Neuronal stem cell (in vitro differentiated cells): ENCODE results near the gene RNF167.

Experiments used
- DNase-seq: peaks from one replicate; pipeline ENCODE4 v3.0.0-alpha.2; 2013; ENCODE audit warnings: low spot score
- H2AFZ ChIP-seq: one replicate; pipeline ENCODE4 v1.6.1; 2013; ENCODE audit warnings: mild to moderate bottlenecking, low read length, inconsistent platforms
- H2AK5ac ChIP-seq: 2 replicates; pipeline ENCODE4 v1.6.1; 2013; ENCODE audit warnings: low read depth, mild to moderate bottlenecking, inconsistent platforms, low read length, moderate library complexity, mixed read lengths
- H2BK120ac ChIP-seq: 2 replicates; pipeline ENCODE4 v1.6.1; 2013; ENCODE audit warnings: low read depth, mild to moderate bottlenecking, inconsistent platforms, low read length, moderate library complexity, mixed read lengths
- H2BK12ac ChIP-seq: one replicate; pipeline ENCODE4 v1.6.1; 2013; ENCODE audit warnings: low read length, inconsistent platforms
- H2BK15ac ChIP-seq: 2 replicates; pipeline ENCODE4 v1.6.1; 2013; ENCODE audit warnings: mild to moderate bottlenecking, low read length, inconsistent platforms, mixed read lengths
- H2BK5ac ChIP-seq: one replicate; pipeline ENCODE4 v1.6.1; 2013; ENCODE audit warnings: inconsistent platforms, mild to moderate bottlenecking, low read length, moderate library complexity
- H3K14ac ChIP-seq: one replicate; pipeline ENCODE4 v1.6.1; 2013; ENCODE audit warnings: low read length, inconsistent platforms
- H3K18ac ChIP-seq: 2 replicates; pipeline ENCODE4 v1.6.1; 2013; ENCODE audit warnings: low read length, inconsistent platforms
- H3K23ac ChIP-seq: 2 replicates; pipeline ENCODE4 v1.6.1; 2013; ENCODE audit warnings: low read depth, mild to moderate bottlenecking, mixed read lengths, low read length, inconsistent platforms; ENCODE audit not compliant: poor library complexity
- H3K27ac ChIP-seq: replicated peaks from 3 replicates; pipeline ENCODE4 v1.5.1; 2013; ENCODE audit warnings: low read length, inconsistent platforms
- H3K27me3 ChIP-seq, 3 experiments: 2 replicates each; pipeline ENCODE4 v1.6.1; 2013; ENCODE audit warnings: low read length in 3 of 3, mild to moderate bottlenecking in 2 of 3, inconsistent platforms in 1 of 3, low read depth in 1 of 3, mixed read lengths in 1 of 3, moderate library complexity in 1 of 3; ENCODE audit not compliant: control insufficient read depth in 3 of 3, insufficient read depth in 3 of 3
- H3K36me3 ChIP-seq, 2 donors: replicated peaks in 1 of 2; 2 replicates each; pipeline ENCODE4 v1.6.1; 2013; ENCODE audit warnings: low read length in 2 of 2; ENCODE audit not compliant: control insufficient read depth in 2 of 2, insufficient read depth in 2 of 2
- H3K4ac ChIP-seq: 2 replicates; pipeline ENCODE4 v1.6.1; 2013; ENCODE audit warnings: inconsistent platforms, mild to moderate bottlenecking, low read length, moderate library complexity
- H3K4me1 ChIP-seq, 2 donors: 1 replicate in 1 of 2; 2 replicates in 1 of 2; pipeline ENCODE4 v1.6.1; 2013; ENCODE audit warnings: low read length in 2 of 2, low read depth in 1 of 2; ENCODE audit not compliant: control insufficient read depth in 2 of 2, insufficient read depth in 1 of 2
- H3K4me2 ChIP-seq: one replicate; pipeline ENCODE4 v1.6.1; 2013; ENCODE audit warnings: mild to moderate bottlenecking, low read length, inconsistent platforms; ENCODE audit not compliant: insufficient read depth, poor library complexity, severe bottlenecking
- H3K4me3 ChIP-seq, 2 donors: 2 replicates each; pipeline ENCODE4 v1.5.1; 2013; ENCODE audit warnings: low read length in 2 of 2, mild to moderate bottlenecking in 2 of 2, inconsistent platforms in 1 of 2, moderate library complexity in 1 of 2
- H3K79me1 ChIP-seq: one replicate; pipeline ENCODE4 v1.6.1; 2013; ENCODE audit warnings: low read depth, mild to moderate bottlenecking, inconsistent platforms, low read length, moderate library complexity
- H3K9ac ChIP-seq: one replicate; pipeline ENCODE4 v1.6.1; 2013; ENCODE audit warnings: mild to moderate bottlenecking, low read depth, low read length, inconsistent platforms; ENCODE audit not compliant: poor library complexity
- H3K9me3 ChIP-seq, 2 donors: replicated peaks in 1 of 2; 2 replicates each; pipeline versions ENCODE3 to v1.6.1; 2013; ENCODE audit warnings: low read length in 2 of 2, mild to moderate bottlenecking in 2 of 2, inconsistent platforms in 1 of 2, low read depth in 1 of 2, mixed read lengths in 1 of 2, moderate library complexity in 1 of 2; ENCODE audit not compliant: control insufficient read depth in 2 of 2, insufficient read depth in 1 of 2
- H4K8ac ChIP-seq: one replicate; pipeline ENCODE4 v1.6.1; 2013; ENCODE audit warnings: low read depth, mild to moderate bottlenecking, inconsistent platforms, low read length, moderate library complexity
- H4K91ac ChIP-seq: one replicate; pipeline ENCODE4 v1.6.1; 2013; ENCODE audit warnings: low read length, low read depth, mild to moderate bottlenecking, inconsistent platforms; ENCODE audit not compliant: poor library complexity
- WGBS, 2 donors: extraction: QIAGEN DNeasy Blood & Tissue Kit; methylation state at CpG; one replicate each; pipeline ENCODE4 v1.1.7; 2013; ENCODE audit warnings: missing lambda C conversion rate in 2 of 2, mixed read lengths in 1 of 2; ENCODE audit not compliant: insufficient read length in 2 of 2, insufficient replicate concordance in 1 of 2; ENCODE audit errors: extremely low coverage in 2 of 2; 5-methylcytosine and 5-hydroxymethylcytosine counted together

Gene RNF167

GRCh38 chr17:4901108-4901647 is 38.9 kb upstream of the RNF167 start:
- Histone ChIP-seq H2BK5ac (no peak overlapping the region), H3K9me3 (no peaks in the 10 kb centered on the region)
- no CpG with 5 or more reads among the region's 37 CpGs for WGBS, 2 donors

GRCh38 chr17:4901648-4902344 is 38.3 kb upstream of the RNF167 start:
- Histone ChIP-seq H2BK5ac (no peak overlapping the region), H3K27ac (no peak overlapping the region)
- no peak for DNase-seq

More at GRCh38 chr17:4901108-4901647, 38.9 kb upstream of the RNF167 start:
- Histone ChIP-seq H4K8ac (no peak overlapping the region), H3K36me3 (peaks cover 10 to 33% of the 10 kb centered on the region in 2 donors), H3K4me2 (peak overlapping the region; percentile 4), H3K23ac (no peak overlapping the region), H2AFZ (no peak overlapping the region), H3K4ac (peak overlapping the region; percentile 44), H3K27me3 (peaks cover 0 to 4% (median 0%) of the 10 kb centered on the region in 3 experiments), H3K4me1 (peaks cover 0 to 1% of the 10 kb centered on the region in 2 donors), H3K4me3 (no peak overlapping the region), H3K79me1 (peaks cover 2% of the 10 kb centered on the region), H3K18ac (peak overlapping the region; percentile 71), H3K27ac (no peak overlapping the region), H2BK12ac (no peak overlapping the region), H4K91ac (no peak overlapping the region), H2BK15ac (no peak overlapping the region), H2AK5ac (peak overlapping the region; percentile 42), H3K14ac (no peak overlapping the region), H3K9ac (peak overlapping the region; percentile 70), H2BK120ac (peak overlapping the region; percentile 72)
- DNase-seq: no peak

GRCh38 chr17:4902540-4902939 is 37.5 kb upstream of the RNF167 start:
- no peak overlapping the region for H2BK5ac ChIP-seq
- peaks cover 0 to 4% (median 0%) of the 10 kb centered on the region in 3 experiments for H3K27me3 ChIP-seq
- no peak overlapping the region for H4K8ac ChIP-seq
- peaks cover 2% of the 10 kb centered on the region for H3K79me1 ChIP-seq
- no peak overlapping the region for H2AK5ac ChIP-seq
- peaks cover 0 to 1% of the 10 kb centered on the region in 2 donors for H3K4me1 ChIP-seq
- H3K4me2 ChIP-seq: no peak overlapping the region
- no peak overlapping the region for H2BK12ac ChIP-seq
- peaks cover 4 to 20% of the 10 kb centered on the region in 2 donors for H3K36me3 ChIP-seq
- H2AFZ ChIP-seq: no peak overlapping the region
- no peak overlapping the region for H2BK15ac ChIP-seq
- no peak overlapping the region for H3K14ac ChIP-seq
- no peak overlapping the region for H3K9ac ChIP-seq
- no peak overlapping the region for H2BK120ac ChIP-seq
- H3K27ac ChIP-seq: no peak overlapping the region
- no peaks in the 10 kb centered on the region for H3K9me3 ChIP-seq
- H3K23ac ChIP-seq: no peak overlapping the region
- no CpG with 5 or more reads among the region's 8 CpGs for WGBS, 2 donors
- H3K4ac ChIP-seq: no peak overlapping the region
- no peak overlapping the region for H3K4me3 ChIP-seq
- H3K18ac ChIP-seq: no peak overlapping the region
- DNase-seq: no peak
- no peak overlapping the region for H4K91ac ChIP-seq

More at GRCh38 chr17:4901648-4902344, 38.3 kb upstream of the RNF167 start:
- Histone ChIP-seq H2BK120ac (no peak overlapping the region), H2BK15ac (no peak overlapping the region), H2AFZ (no peak overlapping the region), H3K4me3 (no peak overlapping the region), H2BK12ac (no peak overlapping the region), H3K4ac (no peak overlapping the region), H3K18ac (no peak overlapping the region), H3K4me1 (peaks cover 0 to 1% of the 10 kb centered on the region in 2 donors), H4K91ac (no peak overlapping the region), H3K79me1 (peaks cover 2% of the 10 kb centered on the region), H3K9ac (no peak overlapping the region), H4K8ac (no peak overlapping the region), H3K14ac (no peak overlapping the region), H3K9me3 (no peaks in the 10 kb centered on the region), H3K27me3 (peaks cover 0 to 4% (median 0%) of the 10 kb centered on the region in 3 experiments), H3K4me2 (no peak overlapping the region), H2AK5ac (no peak overlapping the region), H3K36me3 (peaks cover 4 to 27% of the 10 kb centered on the region in 2 donors), H3K23ac (no peak overlapping the region)
- no CpG with 5 or more reads among the region's 48 CpGs for WGBS, 2 donors

GRCh38 chr17:4903051-4903818 is 36.8 kb upstream of the RNF167 start, which contains the start of gene CHRNE:
Gene CHRNE (minus strand): TSS chr17:4903098. CDS start chr17:4903063, 35 bp downstream.
- Histone ChIP-seq H3K9ac (no peak within 1 kb of the TSS), H4K8ac (no peak within 1 kb of the TSS), H2AK5ac (no peak within 1 kb of the TSS), H2AFZ (no peak within 1 kb of the TSS), H4K91ac (no peak within 1 kb of the TSS), H3K14ac (no peak within 1 kb of the TSS), H3K4ac (no peak within 1 kb of the TSS), H3K23ac (no peak within 1 kb of the TSS), H3K18ac (no peak within 1 kb of the TSS), H2BK15ac (no peak within 1 kb of the TSS), H3K27me3 (peaks cover 0 to 4% (median 0%) of the 10 kb centered on the region in 3 experiments), H2BK5ac (no peak within 1 kb of the TSS), H3K9me3 (no peaks in the 10 kb centered on the region), H3K79me1 (peaks cover 2% of the 10 kb centered on the region), H3K36me3 (peaks cover 4 to 18% of the 10 kb centered on the region in 2 donors), H3K27ac (no peak within 1 kb of the TSS), H3K4me3 (peak within 1 kb of the TSS in 1 of 2 donors; percentile 47), H3K4me1 (peaks cover 2% of the 10 kb centered on the region in 2 donors), H3K4me2 (no peak within 1 kb of the TSS), H2BK12ac (no peak within 1 kb of the TSS), H2BK120ac (no peak within 1 kb of the TSS)
- DNase-seq: peak; percentile 72
- no CpG with 5 or more reads among the region's 10 CpGs for WGBS, 2 donors
